K562 (cell line): ENCODE measurements around the gene TMEM11. TPM values are rescaled to one million over a fixed set of nuclear protein-coding genes. Genes with fewer than 3 reads are reported as not detected.
A peak's percentile ranks its signal among the peaks of the same experiment; 100 is the strongest.

ENCODE experiments used
- ATAC-seq: fragments of 200-7000 bp; cut with Tn5 transposase; 3 replicates; pipeline ENCODE4 v1.9.1; 2020; ENCODE audit warnings: moderate library complexity
- BruUV-seq: library from RNA; stranded (reverse); fragments of 400-500 nt; replicated peaks from 2 replicates; lab custom pipeline; 2021; lab: Mats Ljungman, UMichigan
- CTCF ChIA-PET: fragments of 300-600 bp; formaldehyde crosslinking; extraction: SDS; loops from one replicate; lab custom pipeline; 2021; ENCODE audit warnings: low intra/inter-chr PET ratio; lab: Yijun Ruan, JAX
- POLR2A ChIA-PET: fragments of 300-600, 350-650 bp; sonication (Branson Sonifier 250); formaldehyde crosslinking; extraction: SDS; loops from one replicate; lab custom pipeline; 2021; ENCODE audit warnings: antibody characterized with exemption, inconsistent platforms; lab: Yijun Ruan, JAX
- DNase-seq, 4 experiments: peaks; one replicate each; pipeline versions ENCODE4 v3.0.0 to v3.0.0-alpha.2; 2011 to 2018; ENCODE audit warnings: low spot score in 3 of 4, mixed read lengths in 3 of 4; ENCODE audit errors: extremely low read depth in 1 of 4
- FAIRE-seq: peaks from 2 replicates; lab custom pipeline; 2011; peaks lifted over from hg19 to GRCh38; lab: Jason Lieb, UNC
- H2AFZ ChIP-seq: 2 replicates; pipeline ENCODE4 v1.6.0; 2011; ENCODE audit warnings: low read depth, low read length, control low read depth, inconsistent platforms
- H3K27ac ChIP-seq: fragments of 200-600 bp; 3 replicates; pipeline ENCODE4 v1.8.0; 2011; ENCODE audit warnings: low read depth, mild to moderate bottlenecking, control low read depth, inconsistent platforms, low read length, moderate library complexity, mixed read lengths; ENCODE audit errors: extremely low read depth
- H3K27me3 ChIP-seq, 2 experiments: fragments of 300-600 bp in 1 of 2; 2 replicates in 1 of 2; 3 replicates in 1 of 2; pipeline versions ENCODE4 v1.6.0 to v1.8.0; 2011; ENCODE audit warnings: inconsistent platforms in 2 of 2, low read length in 2 of 2, mild to moderate bottlenecking in 1 of 2, mixed read lengths in 1 of 2, moderate library complexity in 1 of 2; ENCODE audit not compliant: control insufficient read depth in 2 of 2, insufficient read depth in 2 of 2
- H3K36me3 ChIP-seq: fragments of 300-600 bp; 3 replicates; pipeline ENCODE4 v1.8.0; 2011; ENCODE audit warnings: mild to moderate bottlenecking, low read length, inconsistent platforms; ENCODE audit not compliant: control insufficient read depth, insufficient read depth
- H3K4me1 ChIP-seq, 2 experiments: fragments of 200-600 bp in 1 of 2; replicated peaks in 1 of 2; 2 replicates in 1 of 2; 3 replicates in 1 of 2; pipeline versions ENCODE4 v1.5.1 to v1.8.0; 2011; ENCODE audit warnings: inconsistent platforms in 2 of 2, low read length in 2 of 2, mild to moderate bottlenecking in 1 of 2, mixed read lengths in 1 of 2, moderate library complexity in 1 of 2; ENCODE audit not compliant: control insufficient read depth in 2 of 2, insufficient read depth in 2 of 2
- H3K4me2 ChIP-seq: 2 replicates; pipeline ENCODE4 v1.6.1; 2011; ENCODE audit warnings: low read length, control low read depth, inconsistent platforms, mixed read lengths; ENCODE audit not compliant: insufficient read depth
- H3K4me3 ChIP-seq: fragments of 200-600 bp; sonication (generic), shearing (Covaris generic); 2 replicates; pipeline ENCODE4 v1.5.1; 2016; ENCODE audit warnings: control low read depth, inconsistent platforms
- H3K79me2 ChIP-seq: fragments of 200-600 bp; 3 replicates; pipeline ENCODE4 v1.8.0; 2011; ENCODE audit warnings: low read length, inconsistent platforms; ENCODE audit not compliant: control insufficient read depth, insufficient read depth
- H3K9ac ChIP-seq, 2 experiments: 2 replicates each; pipeline versions ENCODE4 v1.6.0 to v1.6.1; 2011; ENCODE audit warnings: low read depth in 2 of 2, low read length in 2 of 2, control low read depth in 1 of 2, inconsistent platforms in 1 of 2, mild to moderate bottlenecking in 1 of 2, mixed read lengths in 1 of 2; ENCODE audit not compliant: insufficient read depth in 1 of 2
- H3K9me1 ChIP-seq: one replicate; pipeline ENCODE4 v1.6.0; 2011; ENCODE audit warnings: inconsistent platforms, mild to moderate bottlenecking, low read length, moderate library complexity; ENCODE audit not compliant: control insufficient read depth, insufficient read depth
- H3K9me3 ChIP-seq: replicated peaks from 2 replicates; pipeline ENCODE4 v1.5.1; 2011; ENCODE audit warnings: low read depth, low read length, inconsistent platforms; ENCODE audit not compliant: control insufficient read depth, insufficient read depth
- H4K20me1 ChIP-seq: replicated peaks from 2 replicates; pipeline ENCODE4 v1.6.1; 2011; ENCODE audit warnings: low read length, inconsistent platforms, mixed read lengths; ENCODE audit not compliant: control insufficient read depth, insufficient read depth
- ADNP ChIP-seq: fragments of 200-800 bp; sonication (Bioruptor generic); IDR thresholded peaks from 2 replicates; pipeline ENCODE4 v1.6.1; 2016; ENCODE audit warnings: missing genetic modification characterization, missing compliant biosample characterization
- BCOR ChIP-seq: fragments of 450-650 bp; IDR thresholded peaks from 2 replicates; pipeline ENCODE4 v1.6.1; 2016
- CBX3 ChIP-seq, 2 experiments: IDR thresholded peaks; 1 replicate in 1 of 2; 2 replicates in 1 of 2; pipeline ENCODE4 v1.6.1; 2012; ENCODE audit warnings: inconsistent platforms in 2 of 2, low read length in 2 of 2, borderline replicate concordance in 1 of 2, control low read depth in 1 of 2
- HLTF ChIP-seq: fragments of 450-650 bp; IDR thresholded peaks from 2 replicates; pipeline ENCODE4 v1.6.1; 2016
- KDM1A ChIP-seq, 2 experiments: fragments of 450-650 bp; IDR thresholded peaks; 2 replicates each; pipeline ENCODE4 v1.6.1; 2016; ENCODE audit warnings: mild to moderate bottlenecking in 2 of 2
- MCM2 ChIP-seq: fragments of 450-650 bp; IDR thresholded peaks from 2 replicates; pipeline ENCODE4 v1.6.1; 2017; ENCODE audit warnings: low read depth, mild to moderate bottlenecking
- NFIC ChIP-seq: fragments of 450-650 bp; IDR thresholded peaks from 2 replicates; pipeline ENCODE4 v1.6.1; 2017; ENCODE audit warnings: mild to moderate bottlenecking, inconsistent platforms
- PHB2 ChIP-seq: fragments of 450-650 bp; IDR thresholded peaks from 2 replicates; pipeline ENCODE4 v1.6.1; 2017; ENCODE audit warnings: low read depth
- RBM25 ChIP-seq: fragments of 200-400 bp; formaldehyde crosslinking; IDR thresholded peaks from 2 replicates; pipeline ENCODE4 v1.6.1; 2018; ENCODE audit warnings: low read length, low read depth, moderate library complexity; ENCODE audit not compliant: severe bottlenecking
- RCOR1 ChIP-seq, 2 experiments: IDR thresholded peaks; 2 replicates each; pipeline ENCODE4 v1.6.1; 2012; ENCODE audit warnings: low read depth in 2 of 2, low read length in 2 of 2, borderline replicate concordance in 1 of 2, improper control_type of control experiment in 1 of 2
- SMARCA5 ChIP-seq: fragments of 450-650 bp; IDR thresholded peaks from 2 replicates; pipeline ENCODE4 v1.6.1; 2016
- TAF7 ChIP-seq: fragments of 450-650 bp; IDR thresholded peaks from 2 replicates; pipeline ENCODE4 v1.6.1; 2016; ENCODE audit warnings: missing genetic modification characterization, missing compliant biosample characterization
- ZNF431 ChIP-seq: sonication (generic); formaldehyde crosslinking; IDR thresholded peaks from 2 replicates; pipeline ENCODE4 v1.8.0; 2022; ENCODE audit warnings: mild to moderate bottlenecking, missing genetic modification reagents
- WGBS: fragments of 100-300 bp; shearing (Covaris generic); methylation state at CpG from one replicate; pipeline ENCODE4 v1.1.6; 2016; ENCODE audit warnings: low coverage, mixed read lengths; ENCODE audit not compliant: insufficient coverage; ENCODE audit errors: missing lambda C conversion rate; 5-methylcytosine and 5-hydroxymethylcytosine counted together
- in situ Hi-C: fragments of 300-500 bp; cut with MboI; formaldehyde crosslinking; loops from 4 replicates; pipeline ENCODE4 v1.15.0; 2018; ENCODE audit warnings: inconsistent platforms, mixed read lengths
- intact Hi-C: fragments of 100-400 bp; cut with micrococcal nuclease; formaldehyde crosslinking; loops from 2 replicates; pipeline ENCODE4 v1.14.2; 2022
- polyA plus RNA-seq, 8 experiments: library from polyadenylated mRNA; depleted of rRNA in 4 of 8; stranded (reverse) in 5 of 8; unstranded in 3 of 8; fragments of >200 nt; fragmentation: Nextera tagmentation in 2 of 8; fragmentation: Illumina TruSeq in 1 of 8; extraction: Ambion mirVana in 2 of 8; extraction: Trizol in 1 of 8; gene quantifications; 2 replicates each; pipeline versions ENCODE4 v1.2.1 to v1.2.3, GENCODE V29; 2011 to 2014; ENCODE audit warnings: inconsistent platforms in 1 of 8, missing spikeins in 1 of 8
- total RNA-seq, 7 experiments: library from RNA; depleted of rRNA in 6 of 7; stranded (reverse); fragments of >200 nt in 6 of 7; fragmentation: Illumina TruSeq in 2 of 7; extraction: Trizol in 2 of 7; gene quantifications; 2 replicates each; pipeline versions ENCODE4 v1.2.1 to v1.2.3, GENCODE V29; 2011 to 2021; ENCODE audit warnings: low replicate concordance in 1 of 7

Gene TMEM11
- total and polyA plus RNA-seq, 9 of the 15 experiments (the other 6 are each of a cell fraction or from before 2014, with no cell fraction given), result 12.0 to 40.7 (median 30.0) TPM

DNA sequence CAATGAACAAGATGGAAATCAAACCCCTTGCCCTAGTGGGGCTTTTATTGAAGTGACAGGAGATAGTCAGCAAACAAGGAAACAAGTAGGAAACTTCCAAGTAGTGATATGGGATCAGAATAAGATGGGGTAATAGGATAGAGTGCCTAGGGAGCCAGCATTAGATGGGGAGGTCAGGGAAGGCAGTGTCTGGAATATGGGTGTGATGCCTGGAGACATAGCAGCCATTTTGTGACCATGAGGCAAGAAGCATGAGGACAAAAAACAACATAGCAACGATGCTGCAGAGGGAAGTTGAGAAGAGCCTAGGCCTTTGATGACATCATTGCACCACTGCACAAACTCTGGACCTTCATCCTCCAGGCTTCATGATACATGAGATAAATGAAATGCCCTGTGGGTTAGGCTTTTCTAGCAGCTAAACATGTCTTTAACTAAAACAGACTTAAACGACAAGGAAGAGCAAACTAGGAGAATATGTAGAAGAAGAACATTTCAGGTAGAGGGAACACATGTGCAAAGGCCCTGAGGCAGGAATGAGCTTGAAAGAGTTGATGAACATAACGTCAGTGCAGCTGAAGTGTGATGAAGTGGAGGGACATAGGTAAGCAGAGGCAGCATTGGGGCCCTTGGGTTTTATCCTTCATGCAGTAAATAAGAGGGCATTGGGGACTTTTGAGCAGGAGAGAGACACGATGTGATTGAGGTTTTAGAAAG, 18.2 kb upstream of the TMEM11 start:
- Histone ChIP-seq H2AFZ (no peak overlapping the region), H3K4me3 (no peak overlapping the region), H4K20me1 (no peaks in the 10 kb centered on the region), H3K9ac (no peak overlapping the region), H3K9me1 (no peaks in the 10 kb centered on the region)
- intact Hi-C loops, result no loop called here
- DNase-seq, result no peak
- CTCF ChIA-PET, result no interaction called here
- BruUV-seq, result no TSS peak
- in situ Hi-C loops, result no loop called here
- TF ChIP-seq CBX3 (IDR thresholded peaks at IDR 0.05; ENCODE audit: borderline replicate concordance in 1 of 2, low read length in 2 of 2), result peak in 1 of 2 experiments; percentile 55; a peak in 1 of 3 replicates
- TF ChIP-seq RCOR1 (IDR thresholded peaks at IDR 0.05; ENCODE audit: borderline replicate concordance in 1 of 2, low read depth in 2 of 2, low read length in 2 of 2), result peak in 1 of 2 experiments; percentile 56; a peak in 1 of 4 replicates
- peak; percentile 5; the same call in 1 of the 2 replicates for TF ChIP-seq NFIC
- TF ChIP-seq HLTF, result peak; percentile 92
- no peak for TF ChIP-seq TAF7
- peak; percentile 95 for TF ChIP-seq RBM25
- TF ChIP-seq ADNP (tag), result peak; percentile 68; the same call in 1 of the 2 replicates
- TF ChIP-seq ZNF431 (CRISPR knock-in tag), result no peak
- 0 out of 4 replicates have a peak, but pooled peaks of 1 of the 2 experiments have one; percentile 26 for TF ChIP-seq KDM1A (IDR thresholded peaks at IDR 0.05)
- peak; percentile 59; the same call in 1 of the 2 replicates for TF ChIP-seq BCOR
- no peak for TF ChIP-seq MCM2
- TF ChIP-seq PHB2, result no peak
- peak; percentile 74; the same call in 1 of the 2 replicates for TF ChIP-seq SMARCA5
- TF ChIP-seq, all 486 proteins: peak for 9
- H3K9me3 ChIP-seq, result no peaks in the 10 kb centered on the region
- no peaks in the 10 kb centered on the region for H3K27me3 ChIP-seq
- H3K27ac ChIP-seq, result no peak overlapping the region
- POLR2A ChIA-PET, result no interaction called here
- H3K4me2 ChIP-seq, result no peak overlapping the region
- FAIRE-seq (no peak), ATAC-seq (no peak)
- no peaks in the 10 kb centered on the region for H3K36me3 ChIP-seq
- WGBS, result 41% methylated on average over 3 of the region's 4 CpGs
- no peaks in the 10 kb centered on the region for H3K4me1 ChIP-seq
- no peaks in the 10 kb centered on the region for H3K79me2 ChIP-seq
